GM21447 (cell line): ENCODE data around the gene SPRR2B.
"Not testable (repeated sequence)": the region's sequence is repeated elsewhere in the genome, so short reads cannot be mapped to it uniquely, and the experiment has no call there.

Experiments
- ATAC-seq: cut with Tn5 transposase; IDR thresholded peaks from one replicate; pipeline ENCODE4 v1.9.1; 2021; ENCODE audit not compliant: unreplicated experiment

SPRR2B gene

GRCh38 chr1:153071511-153071910 lies at the start of gene SPRR2B:
Gene SPRR2B, minus strand, starts transcription at chr1:153071611. Its CDS starts 772 bp downstream, at chr1:153070839.
- no peak for ATAC-seq

GRCh38 chr1:153120945-153121344 lies 49.5 kb upstream of the SPRR2B start:
- ATAC-seq, result no peak

GRCh38 chr1:153119491-153119971 lies 48.1 kb upstream of the SPRR2B start:
- ATAC-seq, result no peak

GRCh38 chr1:153115264-153115663 lies 43.9 kb upstream of the SPRR2B start:
- ATAC-seq, result not testable (repeated sequence)

- no peak for ATAC-seq
These were observed 42.0 kb upstream of the SPRR2B start, which contains the start of gene SPRR2F for GRCh38 chr1:153113416-153113815. Gene SPRR2F, minus strand, starts transcription at chr1:153113516. Its CDS starts 783 bp downstream, at chr1:153112733.

GRCh38 chr1:153112454-153112853 lies 41.0 kb upstream of the SPRR2B start:
- not testable (repeated sequence) for ATAC-seq

GRCh38 chr1:153100245-153100644 lies 28.8 kb upstream of the SPRR2B start:
- ATAC-seq, result no peak

- ATAC-seq, result no peak
These were observed 28.1 kb upstream of the SPRR2B start for GRCh38 chr1:153099461-153100045.

GRCh38 chr1:153095764-153096163 lies 24.4 kb upstream of the SPRR2B start:
- no peak for ATAC-seq

- ATAC-seq, result no peak
These were observed 23.0 kb upstream of the SPRR2B start, which contains the start of gene SPRR2E for GRCh38 chr1:153094426-153094825. Gene SPRR2E, minus strand, starts transcription at chr1:153094526. Its CDS starts 775 bp downstream, at chr1:153093751.

GRCh38 chr1:153087652-153088051 lies 16.2 kb upstream of the SPRR2B start:
- ATAC-seq, result no peak

- no peak for ATAC-seq
These were observed 10.3 kb upstream of the SPRR2B start for GRCh38 chr1:153081736-153082135.

- ATAC-seq, result no peak
These were observed 1.7 kb upstream of the SPRR2B start for GRCh38 chr1:153072806-153073726.

GRCh38 chr1:153070243-153070642 lies 1.2 kb downstream of the SPRR2B start:
- no peak for ATAC-seq

GRCh38 chr1:153058826-153059784 lies 12.3 kb downstream of the SPRR2B start:
- ATAC-seq, result no peak

GRCh38 chr1:153058154-153058553 lies 13.3 kb downstream of the SPRR2B start:
- no peak for ATAC-seq

GRCh38 chr1:153057375-153057774 lies 14.0 kb downstream of the SPRR2B start, which contains the start of gene SPRR2A:
Gene SPRR2A, minus strand, starts transcription at chr1:153057512. Its CDS starts 777 bp downstream, at chr1:153056735.
- no peak for ATAC-seq

- not testable (repeated sequence) for ATAC-seq
These were observed 15.3 kb downstream of the SPRR2B start for GRCh38 chr1:153056111-153056510.

GRCh38 chr1:153049211-153049610 lies 22.2 kb downstream of the SPRR2B start:
- no peak for ATAC-seq

GRCh38 chr1:153040950-153041631 lies 30.3 kb downstream of the SPRR2B start, which contains the start of gene SPRR2D:
Gene SPRR2D, minus strand, starts transcription at chr1:153041120. Its CDS starts 774 bp downstream, at chr1:153040346.
- ATAC-seq, result no peak
